GM21717 (cell line): ENCODE results near the gene LRRC74B.

Experiments
- ATAC-seq: cut with Tn5 transposase; IDR thresholded peaks from one replicate; pipeline ENCODE4 v1.9.1; 2021; ENCODE audit warnings: mild to moderate bottlenecking, moderate library complexity; ENCODE audit not compliant: unreplicated experiment

The LRRC74B gene

DNA sequence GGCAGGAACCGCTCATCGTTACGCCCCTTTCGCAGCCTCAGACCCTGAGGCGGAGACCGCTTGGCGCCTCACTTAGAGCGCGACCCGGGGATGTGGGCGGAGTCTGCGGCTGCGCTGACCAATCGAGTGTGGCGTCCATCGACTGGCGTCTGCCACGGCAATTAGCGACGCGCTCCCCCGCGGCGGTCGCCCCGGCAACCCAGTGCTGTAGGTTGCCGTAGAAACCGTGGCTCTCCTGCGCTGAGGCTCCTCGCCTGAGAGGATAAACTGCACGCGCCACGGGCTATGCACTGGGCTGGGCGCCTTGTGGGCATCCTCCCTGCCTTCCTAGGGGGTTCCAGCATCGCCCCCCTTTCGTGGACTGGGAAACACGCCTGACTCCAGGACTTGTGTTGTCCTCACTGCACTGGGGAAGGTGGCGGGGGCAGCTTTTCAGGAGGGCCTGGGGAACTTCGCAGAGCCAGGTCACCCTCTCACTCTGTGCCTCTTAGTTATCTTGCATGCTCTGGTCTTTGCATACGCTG, 31.5 kb upstream of the LRRC74B start:
- peak; percentile 72 for ATAC-seq

DNA sequence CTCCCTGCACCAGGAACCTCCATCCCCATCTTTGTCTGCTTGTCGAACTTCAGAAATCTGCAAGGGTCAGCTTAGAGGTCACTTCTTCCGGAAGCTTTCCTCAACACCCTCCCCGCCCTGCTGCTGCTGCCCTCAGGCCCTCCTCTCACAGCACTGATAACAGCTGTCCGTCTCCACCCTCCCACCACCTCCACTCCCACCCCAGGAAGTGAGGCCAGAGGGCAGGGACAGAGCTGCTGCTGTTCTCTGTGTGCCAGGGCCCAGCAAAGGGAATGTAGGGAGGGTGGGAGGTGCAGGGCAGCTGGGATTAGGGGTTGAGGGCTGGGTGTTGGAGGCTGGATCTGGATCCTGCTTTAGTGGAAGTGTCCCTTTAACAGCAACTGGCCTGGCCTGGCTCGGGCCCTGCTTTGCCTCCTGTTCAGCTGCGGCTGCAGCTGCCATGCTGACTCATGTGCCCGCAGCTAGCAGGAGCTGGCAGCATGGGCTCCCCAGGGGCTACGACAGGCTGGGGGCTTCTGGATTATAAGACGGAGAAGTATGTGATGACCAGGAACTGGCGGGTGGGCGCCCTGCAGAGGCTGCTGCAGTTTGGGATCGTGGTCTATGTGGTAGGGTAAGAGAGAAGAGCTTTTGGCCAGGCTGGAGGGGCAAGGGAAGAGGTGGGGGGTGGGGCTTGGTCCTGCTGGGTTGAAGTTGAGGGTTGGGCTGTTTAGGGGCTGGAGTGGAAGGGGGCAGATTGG, 30.9 kb upstream of the LRRC74B start, which contains the start of gene P2RX6:
TSS of gene P2RX6 (plus strand) at position 440 of the 740 bp plus-strand sequence. CDS start at position 450, 10 bp downstream.
- no peak for ATAC-seq

DNA sequence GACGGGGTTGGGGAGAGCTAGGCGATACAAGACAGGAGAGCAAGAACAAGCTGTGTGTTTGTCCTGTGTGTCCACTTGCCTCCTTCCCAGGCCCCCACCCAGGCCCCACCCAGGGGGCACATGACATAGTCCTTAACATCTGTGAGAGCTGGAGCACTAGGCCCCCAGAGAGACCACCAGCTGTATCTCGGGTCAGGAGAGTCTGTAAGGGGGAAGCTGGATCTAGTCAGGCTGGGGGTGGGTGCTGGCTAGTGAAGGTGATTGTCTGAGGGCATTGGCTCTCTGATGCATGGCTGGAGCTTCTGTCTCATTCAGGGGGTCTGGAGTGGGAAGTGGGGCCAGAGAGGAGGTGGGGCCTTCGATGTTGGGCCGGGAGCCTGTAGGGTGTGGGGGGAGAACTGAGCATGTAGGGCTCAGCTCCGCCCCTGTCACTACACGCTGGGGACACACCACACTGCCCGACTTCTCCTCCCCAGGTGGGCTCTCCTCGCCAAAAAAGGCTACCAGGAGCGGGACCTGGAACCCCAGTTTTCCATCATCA, 30.2 kb upstream of the LRRC74B start:
- no peak for ATAC-seq

DNA sequence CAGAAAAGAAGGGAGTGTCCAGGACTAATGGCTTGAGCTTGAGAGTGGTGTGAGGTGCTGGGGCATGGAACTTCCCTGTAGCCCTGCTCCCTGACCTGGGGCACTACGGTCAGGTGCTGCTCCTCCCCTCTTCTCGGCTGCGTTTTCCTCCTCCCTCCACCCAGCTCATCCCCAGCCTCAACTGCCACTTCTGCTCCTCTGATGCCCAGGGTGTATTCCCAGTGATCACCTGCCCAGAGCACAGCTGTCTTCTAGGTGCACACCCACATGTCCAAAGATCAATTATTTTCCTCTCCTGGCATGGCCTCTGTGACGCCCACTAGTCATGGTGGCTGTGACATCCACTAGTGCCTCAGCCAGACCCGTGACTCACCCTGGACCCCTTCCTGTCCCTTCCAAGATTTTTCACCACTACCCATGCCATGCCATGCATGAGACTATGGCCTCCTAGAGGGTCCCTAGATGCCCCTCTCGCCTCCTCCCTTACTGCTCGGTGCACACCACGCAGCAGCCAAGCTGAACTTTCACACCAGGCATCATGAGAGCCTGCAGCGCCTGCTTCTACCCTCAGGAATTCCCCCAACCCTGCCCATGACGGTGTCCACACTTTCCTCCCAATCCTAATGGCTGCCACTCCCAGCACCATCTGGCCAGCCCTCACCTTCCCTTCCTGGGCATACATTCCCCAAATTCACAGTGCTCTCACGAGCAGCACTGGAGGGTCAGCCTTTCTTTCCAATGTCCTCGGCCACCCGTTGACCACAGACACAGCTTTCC, 28.9 kb upstream of the LRRC74B start:
- no peak for ATAC-seq

DNA sequence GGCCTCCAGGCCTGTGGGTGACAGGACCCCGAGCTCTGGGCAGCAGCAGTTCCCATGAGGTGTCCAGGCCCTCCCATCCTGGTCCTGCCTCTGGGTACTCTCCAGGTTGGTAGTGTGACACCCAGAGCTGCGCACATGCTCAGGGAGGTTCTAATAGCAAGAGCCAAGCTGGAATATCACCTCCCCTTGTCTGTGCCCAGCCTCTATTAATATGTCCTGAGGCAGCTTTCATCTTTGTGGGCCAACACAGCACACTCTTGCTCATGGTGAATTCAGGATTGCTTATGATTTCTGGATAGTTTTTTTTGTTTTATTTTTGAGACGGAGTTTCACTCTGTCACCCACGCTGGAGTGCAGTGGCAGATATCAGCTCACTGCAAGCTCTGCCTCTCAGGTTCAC, 27.4 kb upstream of the LRRC74B start:
- ATAC-seq: no peak

DNA sequence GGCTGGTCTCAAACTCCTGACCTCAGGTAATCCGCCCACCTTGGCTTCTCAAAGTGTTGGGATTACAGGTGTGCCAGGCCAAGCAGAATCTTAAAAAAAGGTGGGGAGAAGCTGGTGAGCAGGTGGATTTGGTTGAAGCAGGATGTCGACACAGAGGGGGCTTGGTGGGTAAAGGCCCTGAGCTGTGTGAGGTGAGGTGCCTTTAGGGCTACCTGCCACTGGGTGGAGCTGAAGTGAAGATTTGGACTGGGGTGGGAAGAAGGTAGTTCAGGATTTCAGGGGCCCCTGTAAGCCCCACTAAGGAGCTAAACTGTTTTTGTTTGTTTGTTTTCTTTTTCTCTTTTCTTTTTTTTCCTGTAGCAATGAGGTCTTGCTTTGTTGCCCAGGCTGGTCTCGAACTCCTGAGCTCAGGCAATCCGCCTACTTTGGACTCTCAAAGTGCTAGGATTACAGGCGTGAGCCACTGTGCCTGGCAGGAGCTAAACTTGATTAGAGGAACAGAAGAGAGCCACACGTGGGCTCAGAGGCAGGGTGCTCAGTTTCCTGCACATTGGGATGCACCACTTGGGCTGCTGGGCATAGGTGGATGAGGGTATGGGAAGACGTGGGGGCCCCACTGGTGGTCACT, 24.8 kb upstream of the LRRC74B start:
- ATAC-seq: no peak

DNA sequence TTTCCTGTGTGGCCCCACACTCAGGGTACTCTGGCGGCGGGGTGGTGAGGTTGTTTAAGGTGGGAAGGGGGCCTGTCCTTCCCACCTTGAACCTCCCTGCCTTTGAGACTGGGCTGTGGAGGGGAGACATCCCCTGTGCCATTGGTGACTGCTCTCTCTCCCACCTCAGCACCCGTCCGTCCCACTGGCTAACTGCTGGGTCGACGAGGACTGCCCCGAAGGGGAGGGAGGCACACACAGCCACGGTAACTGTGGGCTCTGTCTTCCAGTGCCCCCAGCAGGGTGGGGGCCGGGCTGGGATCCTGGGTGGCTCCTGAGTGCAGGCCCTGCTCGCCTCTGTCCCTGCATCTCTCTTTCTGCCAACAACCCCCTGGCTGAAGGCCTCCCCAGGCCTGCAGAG, 23.2 kb upstream of the LRRC74B start:
- ATAC-seq: no peak

DNA sequence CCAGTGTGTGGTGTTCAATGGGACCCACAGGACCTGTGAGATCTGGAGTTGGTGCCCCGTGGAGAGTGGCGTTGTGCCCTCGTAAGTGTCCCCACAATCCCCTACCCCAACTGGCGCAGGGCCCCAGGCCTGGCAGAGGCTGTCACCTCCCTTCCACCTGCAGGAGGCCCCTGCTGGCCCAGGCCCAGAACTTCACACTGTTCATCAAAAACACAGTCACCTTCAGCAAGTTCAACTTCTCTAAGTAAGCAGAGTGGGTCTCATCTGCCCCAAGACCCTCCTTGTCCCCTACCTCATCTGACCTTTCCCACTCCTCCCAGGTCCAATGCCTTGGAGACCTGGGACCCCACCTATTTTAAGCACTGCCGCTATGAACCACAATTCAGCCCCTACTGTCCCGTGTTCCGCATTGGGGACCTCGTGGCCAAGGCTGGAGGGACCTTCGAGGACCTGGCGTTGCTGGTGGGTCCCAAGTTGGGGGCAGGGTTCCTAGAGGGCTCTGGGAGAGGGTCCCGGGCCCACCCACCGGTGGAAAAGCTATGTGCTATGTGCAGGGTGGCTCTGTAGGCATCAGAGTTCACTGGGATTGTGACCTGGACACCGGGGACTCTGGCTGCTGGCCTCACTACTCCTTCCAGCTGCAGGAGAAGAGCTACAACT, 22.7 kb upstream of the LRRC74B start:
- ATAC-seq: no peak

DNA sequence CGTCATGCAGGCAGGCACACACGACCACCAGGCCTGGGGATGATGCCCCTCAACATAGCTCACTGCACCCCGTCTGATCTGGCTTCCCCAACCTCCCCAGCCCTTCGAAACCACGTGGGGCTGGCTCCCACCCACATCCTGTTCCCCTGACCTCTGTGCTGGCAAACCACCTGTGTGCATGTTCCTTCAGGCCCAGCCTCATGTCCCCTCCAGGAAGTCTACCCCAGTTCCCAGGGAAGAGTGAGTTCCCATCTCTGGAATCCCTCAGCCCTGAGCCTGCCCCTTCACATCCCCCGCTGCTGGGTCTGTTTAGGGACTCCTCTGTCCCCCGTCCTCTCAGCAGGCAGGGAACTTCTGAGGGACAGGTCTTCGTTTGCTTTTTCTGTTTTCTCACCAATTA, 20.5 kb upstream of the LRRC74B start:
- no peak for ATAC-seq

DNA sequence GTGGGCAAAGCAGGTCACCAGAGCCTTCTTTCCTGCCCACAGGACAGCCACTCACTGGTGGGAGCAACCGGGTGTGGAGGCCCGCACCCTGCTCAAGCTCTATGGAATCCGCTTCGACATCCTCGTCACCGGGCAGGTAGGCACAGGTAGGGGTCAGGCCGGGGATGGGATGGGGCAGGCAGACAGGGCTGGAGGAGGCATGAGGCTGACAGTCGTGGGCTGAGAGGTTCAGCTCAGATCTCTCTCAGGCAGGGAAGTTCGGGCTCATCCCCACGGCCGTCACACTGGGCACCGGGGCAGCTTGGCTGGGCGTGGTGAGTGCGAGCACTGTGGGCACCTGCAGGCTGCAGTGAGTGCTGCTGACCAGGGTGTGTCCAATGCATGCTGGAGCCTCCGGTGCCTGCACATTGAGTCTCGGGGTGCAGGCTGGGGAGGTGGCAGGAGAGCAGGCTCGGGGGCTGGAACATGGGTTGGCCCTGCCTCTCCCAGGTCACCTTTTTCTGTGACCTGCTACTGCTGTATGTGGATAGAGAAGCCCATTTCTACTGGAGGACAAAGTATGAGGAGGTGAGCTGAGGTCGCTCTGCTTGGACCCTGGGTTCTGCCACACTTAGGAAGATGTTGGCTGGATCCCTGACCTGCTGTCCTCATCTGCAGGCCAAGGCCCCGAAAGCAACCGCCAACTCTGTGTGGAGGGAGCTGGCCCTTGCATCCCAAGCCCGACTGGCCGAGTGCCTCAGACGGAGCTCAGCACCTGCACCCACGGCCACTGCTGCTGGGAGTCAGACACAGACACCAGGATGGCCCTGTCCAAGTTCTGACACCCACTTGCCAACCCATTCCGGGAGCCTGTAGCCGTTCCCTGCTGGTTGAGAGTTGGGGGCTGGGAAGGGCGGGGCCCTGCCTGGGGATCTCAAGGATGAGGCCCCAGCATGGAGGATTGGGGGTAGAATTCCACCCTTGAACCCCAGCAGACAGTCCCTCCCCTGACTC, 19.7 kb upstream of the LRRC74B start:
- ATAC-seq: no peak

DNA sequence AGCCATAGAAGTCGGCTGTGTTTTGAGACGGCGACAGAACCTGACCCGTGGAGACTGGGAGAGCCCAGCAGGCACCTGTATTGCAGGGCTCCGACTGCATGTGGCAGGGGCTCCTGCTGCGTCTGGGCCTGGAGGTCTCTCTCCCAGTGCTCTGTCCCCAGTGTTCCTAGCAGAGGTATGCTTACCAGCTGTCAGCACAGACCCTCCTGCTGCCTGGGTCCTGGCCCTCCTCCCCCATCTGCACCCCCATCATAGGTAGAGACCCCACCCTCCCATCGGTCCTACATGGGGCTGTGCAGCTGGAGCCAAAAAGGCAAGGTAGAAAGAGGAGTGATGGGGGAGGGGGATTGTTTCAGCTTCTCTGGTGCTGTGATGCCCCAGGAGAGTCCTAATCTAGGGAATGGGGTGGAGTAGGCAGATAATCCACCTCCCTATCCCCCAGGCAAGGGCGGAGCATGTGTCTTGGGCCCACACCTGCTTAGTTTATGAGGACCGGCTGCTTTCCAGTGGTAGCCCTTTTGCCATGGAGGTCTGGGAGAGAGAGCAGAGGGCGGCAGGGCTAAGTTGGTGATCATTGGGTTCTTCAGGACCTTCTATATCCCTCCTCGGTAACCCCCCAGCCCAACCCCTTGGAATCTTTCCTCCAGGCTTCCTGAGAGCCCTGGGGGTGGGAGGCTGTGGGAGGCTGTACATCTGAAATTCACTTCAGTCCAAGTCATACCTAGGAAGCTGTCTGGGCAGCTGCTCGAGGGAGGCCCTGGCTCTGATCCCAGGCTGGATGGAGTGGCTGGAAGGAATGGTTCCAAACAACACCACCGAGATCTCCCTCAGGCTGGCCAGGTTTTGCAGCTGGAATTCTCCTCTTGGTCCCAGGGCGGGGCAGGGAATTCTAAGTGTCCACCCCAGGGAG, 18.7 kb upstream of the LRRC74B start:
- no peak for ATAC-seq

DNA sequence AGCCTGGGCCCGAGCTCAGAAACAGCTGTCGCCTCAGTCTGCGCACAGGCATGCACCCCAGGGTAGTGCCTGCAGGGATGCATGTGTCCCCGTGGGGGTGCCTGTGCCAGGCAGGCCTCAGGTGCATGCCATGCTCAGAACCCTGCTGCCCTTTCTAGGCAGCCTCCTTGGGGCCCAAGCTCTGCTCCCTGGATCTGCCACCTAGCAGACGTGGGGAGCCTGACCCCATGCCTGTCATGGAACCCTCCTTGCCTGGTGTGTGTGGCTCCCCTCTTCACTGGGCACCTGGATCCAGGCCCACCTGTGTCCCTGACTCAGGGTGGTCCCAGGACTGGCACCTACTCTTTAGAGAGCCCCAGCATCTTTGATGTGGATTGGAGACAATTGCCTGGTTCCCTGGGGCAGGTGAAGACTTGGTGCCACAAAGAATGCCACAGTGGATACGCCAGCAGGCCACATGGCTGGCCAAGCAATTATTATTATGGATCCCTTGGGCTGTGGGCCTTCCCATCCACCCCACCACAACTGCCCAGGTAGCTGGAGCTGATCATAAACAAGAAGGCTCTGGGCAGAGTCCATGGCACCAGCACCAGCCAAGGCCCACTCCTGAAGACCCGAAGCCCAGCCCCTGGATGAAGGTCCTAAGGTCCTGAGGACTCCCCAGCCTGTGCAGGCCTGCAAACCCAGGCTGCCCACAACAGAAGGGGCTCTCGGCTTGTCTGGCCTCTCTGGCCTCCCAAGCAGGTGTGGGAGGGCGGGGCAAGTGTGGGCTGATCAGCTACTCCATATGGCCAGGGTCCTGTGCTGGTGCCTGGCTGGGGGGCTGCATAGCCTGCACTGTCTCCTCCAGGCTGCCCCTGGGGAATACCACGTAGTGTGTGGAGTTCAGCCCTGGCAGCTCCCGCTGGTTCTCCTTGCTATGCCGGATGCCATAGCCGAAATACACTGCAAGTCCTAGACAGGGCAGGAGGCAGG, 17.2 kb upstream of the LRRC74B start:
- ATAC-seq: no peak

DNA sequence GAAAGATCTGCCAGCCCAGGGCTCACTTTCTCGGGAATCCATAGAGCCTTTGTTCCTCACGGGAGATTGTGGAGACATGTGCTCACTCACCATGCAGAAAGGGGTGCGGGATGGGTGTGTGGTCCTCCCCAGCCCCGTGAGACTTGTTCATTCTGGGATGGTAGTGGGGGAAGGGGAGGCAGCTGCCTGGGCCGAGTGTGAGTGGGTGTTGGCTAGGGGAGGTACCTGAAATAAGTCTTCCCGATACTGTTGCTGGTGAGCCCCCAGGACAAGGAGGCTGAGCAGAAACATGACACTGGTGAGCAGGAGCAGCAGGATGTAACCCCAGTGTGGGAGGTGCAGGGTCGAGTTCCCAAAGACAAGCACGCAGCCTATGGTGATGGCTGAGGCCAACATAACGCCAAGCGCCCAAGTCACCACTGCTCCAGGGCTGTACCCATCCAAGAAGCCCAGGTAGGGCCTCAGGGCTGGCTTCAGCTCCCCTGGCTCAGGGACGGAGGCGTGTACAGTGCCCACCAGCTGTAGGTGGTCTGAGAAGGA, 16.2 kb upstream of the LRRC74B start:
- ATAC-seq: no peak

DNA sequence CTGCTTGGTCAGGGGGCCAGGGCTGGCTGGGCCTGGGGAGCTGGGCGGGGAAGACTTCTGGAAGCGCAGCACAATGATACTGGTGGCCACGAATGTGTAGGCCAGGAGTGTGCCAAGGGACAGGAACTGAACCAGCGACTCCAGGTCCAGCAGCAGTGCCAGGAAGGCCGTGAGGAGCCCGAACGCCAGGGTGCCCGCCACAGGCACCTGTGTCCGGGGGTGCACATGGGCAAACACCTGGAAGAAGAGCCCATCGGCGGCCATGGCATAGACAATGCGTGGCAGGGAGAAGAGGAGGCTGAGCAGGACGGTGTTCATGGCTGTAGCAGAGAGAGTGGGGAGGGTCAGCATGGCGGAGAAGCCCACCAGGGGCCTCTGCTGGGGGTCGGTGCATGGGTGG, 15.7 kb upstream of the LRRC74B start:
- no peak for ATAC-seq

DNA sequence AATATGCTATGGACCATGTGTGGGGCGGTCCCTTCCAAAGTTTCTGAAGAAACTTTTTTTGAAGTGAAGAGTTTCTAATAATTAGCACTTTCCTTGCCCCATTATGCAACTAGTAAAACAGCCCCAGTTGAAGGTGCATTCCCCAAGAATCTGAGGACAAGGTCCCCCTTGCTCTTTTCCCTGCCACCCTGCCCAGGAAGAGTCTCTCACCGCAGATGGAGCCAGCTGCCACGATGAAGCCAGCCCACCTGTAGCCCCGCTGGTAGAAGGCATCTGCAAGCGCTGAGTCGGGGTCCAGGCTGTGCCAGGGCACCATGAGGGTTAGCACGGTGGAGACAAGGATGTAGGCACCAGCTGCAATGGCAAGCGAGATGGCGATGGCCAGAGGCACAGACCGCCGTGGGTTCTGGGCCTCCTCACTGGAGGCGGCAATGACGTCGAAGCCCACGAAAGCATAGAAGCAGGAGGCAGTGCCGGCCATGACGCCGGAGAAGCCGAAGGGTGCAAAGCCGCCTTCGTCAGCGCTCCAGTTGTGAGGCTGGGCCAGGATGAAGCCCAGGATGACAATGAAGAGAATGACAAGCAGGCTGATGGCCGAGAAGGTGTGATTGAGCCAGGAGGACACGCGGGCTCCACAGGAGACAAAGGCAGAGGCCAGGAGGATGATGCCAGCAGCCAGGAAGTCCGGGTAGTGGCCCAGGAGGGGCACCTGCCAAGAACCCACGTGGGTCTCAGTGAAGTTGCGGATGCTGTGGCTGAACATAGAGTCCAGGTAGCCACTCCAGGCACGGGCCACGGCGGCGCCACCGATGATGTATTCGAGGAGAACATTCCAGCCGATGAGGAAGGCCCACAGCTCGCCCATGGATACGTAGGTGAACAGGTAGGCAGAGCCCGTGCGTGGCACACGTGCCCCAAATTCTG, 14.9 kb upstream of the LRRC74B start:
- no peak for ATAC-seq

DNA sequence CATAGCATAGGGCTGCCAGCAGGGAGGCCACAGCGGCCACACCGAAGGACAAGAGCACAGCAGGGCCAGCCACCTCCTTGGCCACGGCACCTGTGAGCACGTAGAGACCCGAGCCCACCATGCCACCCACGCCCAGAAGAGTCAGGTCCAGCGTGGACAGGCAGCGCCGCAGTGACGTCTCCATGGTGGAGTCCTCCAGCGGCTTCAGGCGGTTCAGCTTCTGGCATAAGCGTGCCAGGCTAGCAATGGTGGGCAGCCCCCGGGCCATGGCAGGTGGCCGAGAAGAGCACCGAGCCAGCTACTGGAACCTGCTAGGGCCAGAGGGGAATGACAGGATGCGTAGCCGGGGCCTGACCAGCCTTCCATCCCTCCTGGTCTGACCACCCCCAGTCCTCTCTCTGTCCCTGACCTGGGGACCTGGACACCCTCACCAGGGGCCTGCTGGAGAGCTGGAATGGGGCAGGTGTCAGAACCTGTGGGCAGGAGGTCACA, 14.2 kb upstream of the LRRC74B start:
- no peak for ATAC-seq
